A549 (cell line): ENCODE results near the gene C15orf39. TPM values are rescaled to one million over a fixed set of nuclear protein-coding genes. Genes with fewer than 3 reads are reported as not detected.

Source experiments
- ATAC-seq, 2 experiments: fragments of 200-7000 bp in 1 of 2; fragments of >200 bp in 1 of 2; cut with Nextera tagmentation in 1 of 2; cut with Tn5 transposase in 1 of 2; 3 replicates each; pipeline versions ENCODE4 v1.8.0 to v1.9.1; 2018 to 2020; ENCODE audit warnings: mild to moderate bottlenecking in 1 of 2, moderate library complexity in 1 of 2
- CTCF ChIA-PET: fragments of 300-600 bp; sonication (Branson Sonifier 250); formaldehyde crosslinking; extraction: SDS; loops from one replicate; lab custom pipeline; 2021; ENCODE audit warnings: antibody characterized with exemption, inconsistent platforms; lab: Yijun Ruan, JAX
- POLR2A ChIA-PET: fragments of 350-600 bp; formaldehyde crosslinking; extraction: SDS; loops from one replicate; lab custom pipeline; 2021; ENCODE audit warnings: antibody characterized with exemption, inconsistent platforms; lab: Yijun Ruan, JAX
- DNase-seq, 2 experiments: peaks; one replicate each; pipeline versions ENCODE4 v3.0.0 to v3.0.0-alpha.2; 2011 to 2016; ENCODE audit warnings: low read depth in 1 of 2, low spot score in 1 of 2
- FAIRE-seq: peaks from 2 replicates; lab custom pipeline; 2011; peaks lifted over from hg19 to GRCh38; lab: Jason Lieb, UNC
- H3K27ac ChIP-seq, 2 experiments: fragments of >200 bp; sonication (Bioruptor Twin); formaldehyde crosslinking; 3 replicates each; pipeline ENCODE4 v1.5.1; 2016 to 2017
- H3K4me1 ChIP-seq: fragments of >200 bp; sonication (Bioruptor Twin); formaldehyde crosslinking; 3 replicates; pipeline ENCODE4 v1.6.1; 2016
- H3K4me2 ChIP-seq: fragments of >200 bp; sonication (Bioruptor Twin); formaldehyde crosslinking; 3 replicates; pipeline ENCODE4 v1.6.1; 2016
- H3K4me3 ChIP-seq: fragments of >200 bp; sonication (Bioruptor Twin); formaldehyde crosslinking; 3 replicates; pipeline ENCODE4 v1.5.1; 2016
- H3K9me3 ChIP-seq: fragments of >200 bp; sonication (Bioruptor Twin); formaldehyde crosslinking; 3 replicates; pipeline ENCODE4 v1.6.1; 2016
- BHLHE40 ChIP-seq: IDR thresholded peaks from 2 replicates; pipeline ENCODE4 v1.6.1; 2012; ENCODE audit warnings: low read depth, low read length, inconsistent platforms
- CBX2 ChIP-seq: fragments of 200-600 bp; sonication (generic); IDR thresholded peaks from 2 replicates; pipeline ENCODE4 v1.6.1; 2016; ENCODE audit warnings: low read depth, mild to moderate bottlenecking, borderline replicate concordance
- CBX8 ChIP-seq: fragments of 200-600 bp; sonication (generic); IDR thresholded peaks from 2 replicates; pipeline ENCODE4 v1.6.1; 2016
- CHD2 ChIP-seq: fragments of 150-350 bp; IDR thresholded peaks from 2 replicates; pipeline ENCODE4 v1.6.1; 2014; ENCODE audit warnings: low read length; ENCODE audit not compliant: partially characterized antibody
- CHD4 ChIP-seq: fragments of 200-600 bp; sonication (generic); IDR thresholded peaks from 2 replicates; pipeline ENCODE4 v1.6.1; 2016; ENCODE audit warnings: antibody characterized with exemption, mild to moderate bottlenecking, borderline replicate concordance
- EP300 ChIP-seq, 2 experiments: fragments of >200 bp; sonication (Bioruptor Twin); formaldehyde crosslinking; IDR thresholded peaks; 2 replicates in 1 of 2; 3 replicates in 1 of 2; pipeline ENCODE4 v1.6.1; 2016 to 2017
- ESRRA ChIP-seq: fragments of 150-350 bp; IDR thresholded peaks from 2 replicates; pipeline ENCODE4 v1.6.1; 2014; ENCODE audit warnings: mild to moderate bottlenecking, low read length, borderline replicate concordance
- FOSL2 ChIP-seq, 2 experiments: fragments of 450-650 bp in 1 of 2; fragments of >200 bp in 1 of 2; sonication (Bioruptor Twin) in 1 of 2; formaldehyde crosslinking; IDR thresholded peaks; 2 replicates each; pipeline versions ENCODE4 v1.5.0 to v1.6.1; 2016 to 2020; ENCODE audit warnings: mild to moderate bottlenecking in 1 of 2, moderate library complexity in 1 of 2
- FOXS1 ChIP-seq: fragments of 250-450 bp; sonication (Bioruptor Pico); IDR thresholded peaks from 2 replicates; pipeline ENCODE4 v1.5.0; 2020; ENCODE audit warnings: mild to moderate bottlenecking, moderate library complexity
- GATA3 ChIP-seq: IDR thresholded peaks from 2 replicates; pipeline ENCODE4 v1.6.1; 2012; ENCODE audit warnings: borderline replicate concordance
- HDAC2 ChIP-seq: fragments of 200-600 bp; sonication (generic); IDR thresholded peaks from 2 replicates; pipeline ENCODE4 v1.6.1; 2016
- HOXA7 ChIP-seq: fragments of 250-450 bp; sonication (Bioruptor Pico); IDR thresholded peaks from 2 replicates; pipeline ENCODE4 v1.5.0; 2020; ENCODE audit warnings: mild to moderate bottlenecking, moderate library complexity
- HOXB5 ChIP-seq: fragments of 250-450 bp; sonication (Bioruptor Pico); IDR thresholded peaks from 2 replicates; pipeline ENCODE4 v1.5.0; 2020; ENCODE audit warnings: mild to moderate bottlenecking, moderate library complexity
- JUN ChIP-seq, 2 experiments: fragments of >200 bp; sonication (Bioruptor Twin); formaldehyde crosslinking; IDR thresholded peaks; 2 replicates in 1 of 2; 3 replicates in 1 of 2; pipeline ENCODE4 v1.6.1; 2016 to 2017
- KDM1A ChIP-seq: fragments of 200-600 bp; sonication (generic); IDR thresholded peaks from 2 replicates; pipeline ENCODE4 v1.6.1; 2016; ENCODE audit warnings: low read depth, mild to moderate bottlenecking
- MAFK ChIP-seq: fragments of 450-650 bp; IDR thresholded peaks from 2 replicates; pipeline ENCODE4 v1.6.1; 2014; ENCODE audit not compliant: partially characterized antibody
- MAZ ChIP-seq: fragments of 150-350 bp; IDR thresholded peaks from 2 replicates; pipeline ENCODE4 v1.6.1; 2014; ENCODE audit warnings: antibody characterized with exemption, low read depth, low read length, borderline replicate concordance
- NFE2L2 ChIP-seq: fragments of 150-350 bp; conservative IDR thresholded peaks from 2 replicates; pipeline ENCODE4 v1.6.1; 2014; ENCODE audit warnings: low read length
- PHF8 ChIP-seq: fragments of 200-600 bp; sonication (generic); IDR thresholded peaks from 2 replicates; pipeline ENCODE4 v1.6.1; 2016; ENCODE audit warnings: low read depth, mild to moderate bottlenecking, antibody characterized with exemption, moderate library complexity, borderline replicate concordance
- POLR2A ChIP-seq: IDR thresholded peaks from 2 replicates; pipeline ENCODE4 v1.6.1; 2012; ENCODE audit warnings: mild to moderate bottlenecking, low read length
- RNF2 ChIP-seq: fragments of 200-600 bp; sonication (generic); IDR thresholded peaks from 2 replicates; pipeline ENCODE4 v1.6.1; 2016; ENCODE audit warnings: low read depth, mild to moderate bottlenecking, antibody characterized with exemption, moderate library complexity, borderline replicate concordance
- WGBS: methylation state at CpG from one replicate; pipeline ENCODE4 v1.1.6; 2017; ENCODE audit errors: missing lambda C conversion rate; 5-methylcytosine and 5-hydroxymethylcytosine counted together
- polyA plus RNA-seq, 4 experiments: library from polyadenylated mRNA; depleted of rRNA in 3 of 4; stranded (reverse); fragments of >200 nt; fragmentation: RNase III in 1 of 4; extraction: RNeasy Plus Mini Kit Qiagen cat#74134 plus additional on column Dnase treatment in 1 of 4; gene quantifications; 2 replicates in 3 of 4; 3 replicates in 1 of 4; pipeline ENCODE4 v1.2.3, GENCODE V29; 2011 to 2017
- TF ChIP-seq, protein P1 (sequence below): fragments of >200 bp; sonication (Bioruptor Twin); formaldehyde crosslinking; IDR thresholded peaks from 2 replicates; pipeline ENCODE4 v1.6.1; 2016
- TF ChIP-seq, protein P2 (sequence below): IDR thresholded peaks from 2 replicates; pipeline ENCODE4 v1.6.1; 2012
- TF ChIP-seq, protein P3 (sequence below): IDR thresholded peaks from 2 replicates; pipeline ENCODE4 v1.6.1; 2012
- TF ChIP-seq, protein P4 (sequence below): fragments of 150-350 bp; IDR thresholded peaks from 2 replicates; pipeline ENCODE4 v1.6.1; 2014; ENCODE audit warnings: low read depth, mild to moderate bottlenecking, low read length

The C15orf39 gene
- polyA plus RNA-seq, 2 of the 4 experiments (the other 2 are of a cell fraction) = 5.7 to 16.7 TPM

DNA sequence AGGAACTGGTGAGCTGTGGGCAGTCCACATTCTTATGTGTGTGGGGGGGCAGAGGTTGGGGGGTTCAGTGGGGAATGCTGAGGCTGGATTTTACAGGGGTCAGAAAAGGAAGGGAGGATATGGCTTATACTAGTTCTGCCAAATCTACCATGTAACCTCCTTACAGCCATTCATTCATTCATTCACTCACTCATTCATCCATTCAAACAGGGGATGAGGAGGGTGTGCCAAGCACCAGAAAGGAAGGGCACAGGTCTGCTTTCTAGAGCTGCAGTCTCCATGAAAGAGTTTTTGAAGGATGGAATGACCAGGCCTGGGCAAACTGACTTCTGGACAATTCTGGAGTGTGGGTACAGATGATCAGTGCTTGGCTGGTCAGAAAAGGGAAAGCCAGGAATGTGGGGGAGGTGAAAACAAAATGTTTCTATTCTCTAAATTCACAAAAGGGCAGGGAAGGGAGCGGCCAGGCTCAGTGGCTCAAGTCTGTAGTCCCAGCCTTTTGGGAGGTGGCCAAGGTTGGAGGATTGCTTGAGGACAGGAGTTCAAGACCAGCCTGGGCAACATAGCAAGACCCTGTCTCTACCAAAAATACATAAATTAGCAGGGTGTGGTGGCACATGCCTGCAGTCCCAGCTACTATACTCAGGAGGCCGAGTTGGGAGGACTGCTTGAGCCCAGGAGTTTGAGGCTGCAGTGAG, 49.2 kb upstream of the C15orf39 start:
- ChIA-PET CTCF (interaction anchor here (0.6 to 1.4 kb wide), 3 partner anchors 11 to 126 kb away, joined by 3 read pairs; no protein-coding TSS in a partner anchor), POLR2A (interaction anchor here (0.6 kb wide), 1 partner anchor 10 kb away, joined by 6 read pairs; no protein-coding TSS in a partner anchor)
- DNase-seq (no peak), ATAC-seq (no peak), FAIRE-seq (no peak)
- H3K4me3 ChIP-seq = no peak overlapping the region
- no peaks in the 10 kb centered on the region for H3K9me3 ChIP-seq
- no peak overlapping the region for H3K4me2 ChIP-seq
- WGBS = 68% methylated on average over 2 of the region's 2 CpGs
- peak overlapping the region in 1 of 2 experiments; percentile 13; a peak in 1 of 6 replicates for H3K27ac ChIP-seq
- peaks cover 21% of the 10 kb centered on the region for H3K4me1 ChIP-seq
- TF ChIP-seq POLR2A (no peak), ESRRA (no peak), GATA3 (no peak), CBX8 (no peak), RNF2 (no peak), MAFK (no peak), JUN (IDR thresholded peaks at IDR 0.05) (no peak), CBX2 (no peak), CHD2 (no peak)
- TF ChIP-seq, protein P1, sequence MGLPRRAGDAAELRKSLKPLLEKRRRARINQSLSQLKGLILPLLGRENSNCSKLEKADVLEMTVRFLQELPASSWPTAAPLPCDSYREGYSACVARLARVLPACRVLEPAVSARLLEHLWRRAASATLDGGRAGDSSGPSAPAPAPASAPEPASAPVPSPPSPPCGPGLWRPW = no peak
- TF ChIP-seq, protein P2, sequence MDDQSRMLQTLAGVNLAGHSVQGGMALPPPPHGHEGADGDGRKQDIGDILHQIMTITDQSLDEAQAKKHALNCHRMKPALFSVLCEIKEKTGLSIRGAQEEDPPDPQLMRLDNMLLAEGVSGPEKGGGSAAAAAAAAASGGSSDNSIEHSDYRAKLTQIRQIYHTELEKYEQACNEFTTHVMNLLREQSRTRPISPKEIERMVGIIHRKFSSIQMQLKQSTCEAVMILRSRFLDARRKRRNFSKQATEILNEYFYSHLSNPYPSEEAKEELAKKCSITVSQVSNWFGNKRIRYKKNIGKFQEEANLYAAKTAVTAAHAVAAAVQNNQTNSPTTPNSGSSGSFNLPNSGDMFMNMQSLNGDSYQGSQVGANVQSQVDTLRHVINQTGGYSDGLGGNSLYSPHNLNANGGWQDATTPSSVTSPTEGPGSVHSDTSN = no peak
- TF ChIP-seq, protein P3, sequence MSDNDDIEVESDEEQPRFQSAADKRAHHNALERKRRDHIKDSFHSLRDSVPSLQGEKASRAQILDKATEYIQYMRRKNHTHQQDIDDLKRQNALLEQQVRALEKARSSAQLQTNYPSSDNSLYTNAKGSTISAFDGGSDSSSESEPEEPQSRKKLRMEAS = no peak

DNA sequence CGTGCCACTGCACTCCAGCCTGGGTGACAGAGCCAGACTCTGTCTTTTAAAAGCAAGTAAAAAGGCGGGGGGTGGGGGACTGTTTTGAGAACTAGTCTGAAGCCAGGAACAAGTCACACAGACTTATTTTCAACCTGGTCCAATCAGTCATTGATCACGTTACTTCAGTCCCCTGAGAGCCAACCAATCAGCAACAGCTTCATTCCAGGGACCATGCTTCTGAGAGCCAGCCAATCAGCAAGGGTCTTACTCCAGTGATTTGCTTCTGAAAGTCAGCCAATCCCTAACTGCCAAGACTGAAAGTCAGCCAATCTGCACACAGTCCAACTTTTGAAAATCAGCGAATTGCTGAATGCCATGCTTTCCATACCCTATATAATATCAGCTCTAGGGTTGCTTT, 48.6 kb upstream of the C15orf39 start:
- peak overlapping the region in 1 of 2 experiments; percentile 13; a peak in 1 of 6 replicates for H3K27ac ChIP-seq
- DNase-seq (peak; percentile 59 to 84), FAIRE-seq (no peak)

More for the DNA sequence above, 48.6 kb upstream of the C15orf39 start:
- WGBS = 76% methylated on average over 4 of the region's 4 CpGs
- H3K4me1 ChIP-seq = peaks cover 21% of the 10 kb centered on the region
- no peak overlapping the region for H3K4me2 ChIP-seq
- H3K4me3 ChIP-seq = no peak overlapping the region
- peak in 1 of 2 experiments; percentile 61; a peak in 3 of 6 replicates for ATAC-seq
- CTCF ChIA-PET = interaction anchor here (0.6 to 1.4 kb wide), 3 partner anchors 10 to 127 kb away, joined by 3 read pairs; no protein-coding TSS in a partner anchor
- POLR2A ChIA-PET = interaction anchor here (0.6 kb wide), 1 partner anchor 9 kb away, joined by 6 read pairs; no protein-coding TSS in a partner anchor
- no peak for TF ChIP-seq HOXB5 (CRISPR knock-in tag)
- TF ChIP-seq, protein P2 = no peak
- TF ChIP-seq, protein P4, sequence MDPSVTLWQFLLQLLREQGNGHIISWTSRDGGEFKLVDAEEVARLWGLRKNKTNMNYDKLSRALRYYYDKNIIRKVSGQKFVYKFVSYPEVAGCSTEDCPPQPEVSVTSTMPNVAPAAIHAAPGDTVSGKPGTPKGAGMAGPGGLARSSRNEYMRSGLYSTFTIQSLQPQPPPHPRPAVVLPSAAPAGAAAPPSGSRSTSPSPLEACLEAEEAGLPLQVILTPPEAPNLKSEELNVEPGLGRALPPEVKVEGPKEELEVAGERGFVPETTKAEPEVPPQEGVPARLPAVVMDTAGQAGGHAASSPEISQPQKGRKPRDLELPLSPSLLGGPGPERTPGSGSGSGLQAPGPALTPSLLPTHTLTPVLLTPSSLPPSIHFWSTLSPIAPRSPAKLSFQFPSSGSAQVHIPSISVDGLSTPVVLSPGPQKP = no peak
- TF ChIP-seq KDM1A = no peak
- TF ChIP-seq CHD2 = no peak
- TF ChIP-seq, protein P3 = no peak
- no peak for TF ChIP-seq PHF8
- TF ChIP-seq ESRRA = no peak
- no peak for TF ChIP-seq CBX8
- no peak for TF ChIP-seq HOXA7 (CRISPR knock-in tag)
- TF ChIP-seq NFE2L2 = no peak
- TF ChIP-seq BHLHE40 = no peak
- TF ChIP-seq CHD4 = no peak
- no peak for TF ChIP-seq EP300 (IDR thresholded peaks at IDR 0.05)
- TF ChIP-seq, protein P1 = no peak
- TF ChIP-seq HDAC2 = no peak
- TF ChIP-seq FOXS1 (CRISPR knock-in tag) = no peak
- no peak for TF ChIP-seq FOSL2 (IDR thresholded peaks at IDR 0.05)
- TF ChIP-seq FOSL2 (CRISPR knock-in tag; IDR thresholded peaks at IDR 0.05) = no peak
- TF ChIP-seq MAZ = no peak
- TF ChIP-seq, all 56 proteins: peak for 0
- H3K9me3 ChIP-seq = no peaks in the 10 kb centered on the region
